Right hindlimb (tissue), 1 donor: ENCODE data around the gene ALLC.

ENCODE experiments used
- DNase-seq: peaks from one replicate; pipeline ENCODE4 v3.0.0-alpha.2; 2018

The ALLC gene

GRCh38 chr2:3680548-3681345 is 22.7 kb downstream of the ALLC start:
- no peak for DNase-seq

- DNase-seq, result no peak
Observed at GRCh38 chr2:3681625-3682024, 23.6 kb downstream of the ALLC start.

GRCh38 chr2:3682811-3683210 is 24.8 kb downstream of the ALLC start:
- DNase-seq, result no peak

GRCh38 chr2:3683748-3684454 is 25.9 kb downstream of the ALLC start:
- no peak for DNase-seq

GRCh38 chr2:3689998-3690748 is 32.2 kb downstream of the ALLC start:
- no peak for DNase-seq

GRCh38 chr2:3692375-3692774 is 34.4 kb downstream of the ALLC start:
- no peak for DNase-seq

DNA sequence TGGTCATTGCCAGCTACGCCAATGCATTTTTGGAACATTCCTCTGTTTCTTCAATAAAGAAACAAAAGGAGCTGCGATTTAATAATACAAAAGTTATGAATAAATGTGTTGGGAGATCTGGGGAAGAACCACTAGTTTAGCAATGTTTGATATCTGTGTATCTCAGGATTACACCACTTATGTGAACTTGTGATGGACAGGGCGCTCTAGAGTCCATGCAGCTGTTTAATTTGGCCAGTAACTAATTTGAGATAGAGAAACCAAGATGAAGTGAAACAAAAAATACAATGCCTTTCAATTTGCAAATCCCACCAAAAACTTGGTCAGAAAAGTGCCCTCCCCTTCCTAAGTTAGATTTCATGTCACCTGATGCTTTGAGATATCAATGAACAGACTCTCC is 38.5 kb downstream of the ALLC start:
- DNase-seq, result no peak

- DNase-seq, result no peak
Observed at GRCh38 chr2:3701071-3701470, 43.1 kb downstream of the ALLC start.

- DNase-seq, result no peak
Observed at GRCh38 chr2:3703236-3703756, 45.3 kb downstream of the ALLC start, which contains the start of gene DCDC2C. Gene DCDC2C, plus strand, starts transcription at chr2:3703575. Its CDS starts 177 bp downstream, at chr2:3703752.

- no peak for DNase-seq
Observed at GRCh38 chr2:3703757-3704355, 45.9 kb downstream of the ALLC start.

DNA sequence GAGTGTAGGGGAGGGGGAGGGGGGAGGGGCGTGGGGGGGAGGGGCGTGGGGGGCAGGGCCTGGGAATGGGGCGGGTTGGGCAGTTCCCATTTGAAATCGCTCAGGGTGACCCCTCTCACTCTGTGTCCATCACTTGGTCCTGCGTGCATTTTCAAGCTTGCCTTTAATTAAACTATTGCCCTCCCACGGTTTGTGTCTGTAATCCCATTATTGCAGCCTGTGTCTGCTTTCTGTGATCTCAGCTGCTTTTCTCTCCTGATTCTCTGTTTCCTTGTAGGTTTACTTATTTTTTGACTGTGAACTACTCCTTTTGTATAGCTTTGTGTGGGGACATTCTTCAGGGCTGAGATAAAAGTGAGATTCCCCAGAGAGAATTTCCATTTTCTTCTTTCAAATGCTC is 46.7 kb downstream of the ALLC start:
- no peak for DNase-seq

GRCh38 chr2:3705782-3706181 is 47.8 kb downstream of the ALLC start:
- DNase-seq, result no peak

GRCh38 chr2:3706892-3707291 is 48.9 kb downstream of the ALLC start:
- DNase-seq, result no peak

DNA sequence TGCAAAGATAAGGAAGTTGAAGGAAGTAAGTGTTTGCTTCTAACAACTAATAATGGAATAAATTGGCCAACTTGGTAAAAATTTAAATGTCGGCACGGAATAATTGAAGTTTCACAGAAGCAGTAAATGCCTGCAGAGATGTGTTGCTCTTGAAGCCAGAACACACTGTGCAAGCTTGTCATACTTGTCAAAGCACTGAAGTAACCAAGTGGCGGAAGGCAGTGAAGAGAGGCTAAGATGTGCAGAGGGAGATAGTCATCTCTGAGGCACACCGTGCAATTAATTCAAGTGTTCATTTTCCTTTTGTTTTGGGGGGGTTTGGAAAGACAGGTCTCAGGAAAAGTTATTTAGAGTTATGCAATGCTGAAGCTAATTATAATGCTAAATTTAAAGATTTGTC is 50.6 kb downstream of the ALLC start:
- DNase-seq, result no peak

DNA sequence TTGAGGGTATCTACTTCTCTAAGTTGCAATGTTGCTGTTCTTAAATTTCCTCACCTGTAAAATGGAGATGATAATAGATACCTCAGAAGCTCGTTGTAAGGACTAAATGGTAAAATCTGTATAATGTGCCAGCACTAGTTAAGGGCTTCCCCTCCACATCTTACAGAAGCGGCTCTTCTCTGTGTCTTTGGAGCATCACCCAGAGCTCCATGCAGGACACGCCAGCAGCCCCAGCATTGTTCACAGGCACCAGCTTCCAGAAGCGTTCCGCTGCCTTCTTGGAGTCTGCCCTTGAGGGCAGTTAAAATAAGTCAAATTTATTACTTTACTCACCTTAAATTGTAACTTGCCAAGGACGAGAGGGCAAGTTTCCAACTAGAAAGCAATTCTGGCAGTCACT is 51.2 kb downstream of the ALLC start:
- DNase-seq, result no peak

DNA sequence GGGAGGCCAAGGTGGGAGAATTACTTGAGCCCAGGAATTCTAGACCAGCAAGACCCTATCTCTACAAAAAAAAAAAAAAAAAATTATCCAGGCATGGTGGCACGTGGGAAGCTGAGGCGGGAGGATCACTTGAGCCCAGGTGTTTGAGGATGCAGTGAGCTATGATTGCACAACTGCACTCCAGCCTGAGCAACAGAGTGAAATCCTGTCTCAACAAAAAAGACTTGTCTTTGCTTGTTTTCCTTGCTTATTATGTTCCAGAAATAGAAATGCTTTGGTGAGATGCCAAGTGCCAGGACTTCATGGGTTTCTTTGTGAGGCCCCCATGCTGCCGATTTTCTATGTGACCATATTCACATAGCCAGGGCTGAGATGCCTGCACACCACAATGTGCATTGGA is 54.4 kb downstream of the ALLC start:
- no peak for DNase-seq

GRCh38 chr2:3712831-3713503 is 55.0 kb downstream of the ALLC start:
- peak; percentile 27 for DNase-seq

DNA sequence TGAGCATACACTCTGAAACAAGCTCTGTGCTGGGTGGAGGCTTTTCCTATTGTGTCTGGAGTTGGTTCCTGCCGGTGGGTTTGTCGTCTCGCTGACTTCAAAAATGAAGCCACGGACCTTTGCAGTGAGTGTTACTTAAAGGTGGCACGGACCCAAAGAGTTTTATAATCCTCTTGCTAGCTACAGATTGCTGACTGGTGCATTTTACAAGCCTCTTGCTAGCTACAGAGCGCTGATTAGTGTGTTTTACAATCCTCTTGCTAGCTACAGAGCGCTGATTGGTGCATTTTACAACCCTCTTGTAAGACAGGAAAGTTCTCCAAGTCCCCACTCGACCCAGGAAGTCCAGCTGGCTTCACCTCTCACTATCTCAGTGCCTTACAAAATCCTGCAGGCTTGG is 60.7 kb downstream of the ALLC start:
- DNase-seq, result no peak

DNA sequence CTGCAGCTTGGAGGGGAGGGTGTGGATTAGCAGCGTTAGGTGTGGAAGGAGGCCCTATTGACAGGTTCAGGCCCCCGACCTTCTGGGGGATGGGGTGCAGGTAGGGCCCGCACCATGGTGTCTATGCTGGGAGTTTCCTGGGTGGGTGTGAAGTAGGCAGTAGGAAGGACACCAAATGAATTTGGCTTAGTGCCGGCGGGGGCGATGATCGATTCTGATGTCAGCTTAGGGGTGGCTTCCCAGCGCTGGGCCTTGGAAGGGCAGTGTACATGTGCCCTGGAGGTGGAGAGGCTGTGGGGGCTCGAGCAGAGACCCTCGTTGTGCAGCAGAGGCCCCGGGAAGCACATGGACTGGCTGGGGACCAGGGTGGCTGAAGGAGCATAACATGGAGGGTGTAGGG is 67.0 kb downstream of the ALLC start:
- no peak for DNase-seq

DNA sequence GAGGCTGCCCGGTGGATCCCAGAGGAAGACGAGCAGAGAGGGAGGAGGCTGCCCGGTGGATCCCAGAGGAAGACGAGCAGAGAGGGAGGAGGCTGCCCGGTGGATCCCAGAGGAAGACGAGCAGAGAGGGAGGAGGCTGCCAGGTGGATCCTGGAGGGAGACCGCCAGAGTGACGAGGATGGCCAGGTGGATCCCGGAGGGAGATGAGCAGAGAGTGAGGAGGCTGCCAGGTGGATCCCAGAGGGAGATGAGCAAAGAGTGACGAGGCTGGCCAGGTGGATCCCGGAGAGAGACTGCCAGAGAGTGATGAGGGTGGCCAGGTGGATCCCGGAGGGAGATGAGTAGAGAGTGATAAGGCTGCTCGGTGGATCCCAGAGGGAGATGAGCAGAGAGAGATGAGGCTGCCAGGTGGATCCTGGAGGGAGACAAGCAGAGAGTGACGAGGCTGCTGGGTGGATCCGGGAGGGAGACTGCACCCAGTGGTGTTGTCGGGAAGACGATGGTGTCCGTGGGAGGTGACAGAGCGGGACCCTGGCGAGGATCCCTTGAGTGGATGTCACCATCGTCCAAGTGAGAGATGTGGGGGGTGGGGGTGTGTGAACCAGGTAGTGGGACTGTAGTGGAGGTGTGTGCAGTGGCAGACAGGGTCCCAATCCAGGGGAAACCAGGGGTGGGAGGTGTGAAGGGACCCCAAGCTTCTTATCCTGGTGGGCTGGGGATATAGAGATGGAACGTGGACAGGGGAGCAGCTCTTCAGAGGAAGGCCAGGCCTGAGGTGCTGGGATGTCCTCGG is 67.7 kb downstream of the ALLC start:
- DNase-seq, result no peak

- DNase-seq, result no peak
Observed at GRCh38 chr2:3726511-3726910, 68.5 kb downstream of the ALLC start.
